ENCODE results near the gene PITPNM3.

The PITPNM3 gene

GRCh38 chr17:6476076-6476809 lies 80.1 kb downstream of the PITPNM3 start:
- DNase-seq: no peak

DNA sequence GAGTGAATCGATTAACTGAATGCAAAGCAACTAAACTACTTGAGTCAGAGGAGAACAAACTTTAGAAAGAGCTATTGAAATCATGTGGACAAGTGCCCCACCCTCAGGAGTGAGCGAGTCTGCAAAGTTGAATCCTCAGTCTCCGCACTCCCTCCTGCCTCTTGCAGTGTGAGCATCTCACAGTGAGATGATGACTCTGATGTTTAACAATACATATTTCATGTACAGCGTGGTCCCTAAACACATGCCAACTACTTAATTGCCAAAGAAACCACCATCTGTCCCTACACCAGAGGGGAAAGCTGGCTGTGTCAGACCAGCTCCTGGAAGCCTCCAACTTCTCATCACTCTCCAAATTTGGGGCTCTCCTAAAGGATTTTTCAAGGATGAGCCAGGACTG lies 80.9 kb downstream of the PITPNM3 start:
- DNase-seq: no peak

- no peak for DNase-seq
These were observed 81.4 kb downstream of the PITPNM3 start for GRCh38 chr17:6474906-6475305.

DNA sequence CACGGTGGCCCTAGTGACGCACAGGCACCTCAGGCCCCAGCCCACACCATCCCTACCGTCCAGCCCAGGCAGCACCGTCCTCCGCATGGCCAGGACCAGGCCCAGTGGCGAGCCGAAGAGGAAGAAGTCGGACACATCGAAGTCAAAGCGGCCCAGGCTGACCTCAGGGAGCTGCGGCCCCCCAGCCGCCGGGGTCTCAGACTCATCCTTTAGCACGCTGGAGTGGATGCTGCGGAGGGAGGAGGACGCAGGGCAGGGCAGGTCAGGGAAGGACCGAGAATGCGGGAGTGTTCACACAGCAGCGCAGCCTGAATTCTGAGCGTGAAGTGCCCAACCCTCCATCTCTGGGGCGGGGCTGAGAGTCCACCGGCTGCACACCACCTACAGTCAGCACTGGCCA lies 82.0 kb downstream of the PITPNM3 start:
- no peak for DNase-seq

GRCh38 chr17:6473128-6473767 lies 83.1 kb downstream of the PITPNM3 start:
- peak; percentile 20 for DNase-seq

DNA sequence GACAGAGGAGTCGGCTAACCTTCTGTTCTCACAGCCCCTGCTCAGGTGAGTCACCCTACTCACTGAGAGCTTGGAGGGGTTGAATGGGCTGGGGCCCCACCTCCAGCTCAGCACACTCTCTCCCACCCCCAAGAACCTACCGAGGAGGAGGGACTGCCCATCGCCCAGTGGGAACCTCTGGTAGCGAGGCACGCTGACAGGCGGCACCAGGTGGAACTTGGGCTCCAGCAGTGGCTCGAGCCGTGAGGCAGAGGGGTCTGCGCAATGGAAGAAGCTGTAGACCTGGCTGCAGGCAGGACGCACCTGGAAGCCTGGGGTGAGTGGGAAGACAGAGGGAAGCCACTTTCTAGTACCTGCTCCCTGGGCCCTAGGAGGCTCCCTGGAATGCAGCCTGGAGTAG lies 83.8 kb downstream of the PITPNM3 start:
- no peak for DNase-seq

DNA sequence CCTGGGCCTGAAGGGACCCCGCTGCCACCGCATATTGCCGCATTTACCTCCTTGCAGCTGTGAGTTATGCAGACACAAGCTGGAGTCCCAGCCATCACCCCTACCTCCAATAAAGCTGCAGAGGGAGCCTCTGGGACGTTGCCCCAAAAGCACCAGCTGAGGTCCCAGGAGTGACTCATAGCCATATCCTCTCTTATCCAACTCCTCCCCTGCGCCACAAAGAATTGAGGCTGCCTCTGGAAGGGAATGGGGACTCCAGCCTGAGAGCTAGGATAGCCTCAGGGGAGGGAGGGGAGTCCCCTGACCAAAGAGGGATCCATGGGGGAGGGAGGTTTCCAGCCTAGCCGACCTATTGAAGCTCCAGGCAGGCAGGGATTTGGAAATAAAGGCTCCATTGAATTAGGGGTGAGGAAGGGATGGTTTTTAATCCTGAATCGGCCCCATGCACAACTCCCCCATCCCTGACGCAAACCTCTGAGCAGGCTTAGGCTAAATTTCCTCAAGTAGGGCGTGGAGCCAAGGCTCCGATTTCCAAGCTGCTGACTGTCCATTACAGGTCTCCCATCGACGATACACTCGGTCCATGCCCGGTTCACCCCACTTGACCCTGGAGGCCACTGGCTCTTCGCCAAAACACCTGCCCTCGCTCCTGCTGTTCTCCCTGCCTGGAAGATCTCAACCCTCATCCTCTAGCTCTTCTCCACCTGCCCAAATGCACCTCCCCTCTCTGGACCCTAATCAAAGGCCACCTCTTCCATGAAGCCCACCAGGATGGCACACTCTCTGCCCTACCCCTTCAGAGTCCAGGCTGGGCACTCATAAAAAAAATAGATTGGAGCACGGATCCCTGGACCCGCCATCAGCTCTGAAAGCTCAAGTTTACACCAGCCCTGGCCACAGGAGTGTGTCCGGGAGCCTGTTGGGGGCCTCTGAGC lies 84.6 kb downstream of the PITPNM3 start:
- DNase-seq: no peak

GRCh38 chr17:6470751-6471521 lies 85.4 kb downstream of the PITPNM3 start:
- no peak for DNase-seq

DNA sequence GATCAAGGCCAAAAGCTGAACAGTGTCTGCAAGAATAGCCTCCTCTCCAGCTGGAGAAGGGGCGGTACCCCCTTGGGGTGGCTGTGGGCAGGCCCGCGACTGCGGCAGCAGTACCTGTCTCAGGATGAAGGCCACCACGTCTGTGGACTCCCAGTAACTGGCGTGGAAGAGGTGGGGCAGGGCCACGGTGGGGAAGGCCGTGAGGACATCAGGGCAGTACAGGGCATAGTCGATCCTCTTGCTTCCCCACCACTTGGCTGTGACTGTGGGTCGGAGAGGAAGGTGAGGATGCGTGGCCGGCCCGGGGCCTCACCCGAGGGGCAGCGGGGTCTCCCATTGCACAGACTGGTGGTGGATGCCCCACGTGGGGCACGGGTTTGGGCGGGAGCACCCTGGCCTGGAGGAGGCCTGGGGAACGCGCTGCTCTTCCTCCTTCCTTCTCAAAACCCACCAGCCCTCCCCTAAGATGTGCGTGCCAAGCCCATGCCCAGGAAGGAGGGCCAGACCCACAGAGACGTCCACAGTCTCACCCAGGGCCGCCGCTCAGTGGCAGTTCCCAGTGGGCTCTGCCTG lies 86.1 kb downstream of the PITPNM3 start:
- DNase-seq: no peak

GRCh38 chr17:6468051-6468790 lies 88.1 kb downstream of the PITPNM3 start:
- no peak for DNase-seq

DNA sequence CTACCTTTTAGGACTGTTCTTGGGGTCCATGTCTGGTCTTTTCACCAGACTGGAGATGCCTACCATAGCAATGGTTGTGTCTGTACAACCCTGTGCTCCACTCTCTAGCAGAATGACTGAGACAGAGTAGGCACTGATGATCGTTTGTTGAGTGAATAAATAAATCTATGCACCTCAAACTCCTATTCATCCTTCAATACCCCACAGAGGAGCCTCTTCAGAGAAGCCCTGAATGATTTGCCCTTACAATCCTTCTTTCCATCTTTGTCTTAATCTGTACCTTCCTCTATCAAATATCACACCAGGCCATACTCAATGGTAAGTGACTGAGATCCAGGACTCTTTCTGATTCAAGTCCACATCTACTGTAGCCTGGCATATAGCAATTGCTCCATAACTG lies 88.8 kb downstream of the PITPNM3 start:
- DNase-seq: no peak

GRCh38 chr17:6465206-6466003 lies 91.0 kb downstream of the PITPNM3 start:
- no peak for DNase-seq

GRCh38 chr17:6464446-6465041 lies 91.8 kb downstream of the PITPNM3 start:
- DNase-seq: no peak

DNA sequence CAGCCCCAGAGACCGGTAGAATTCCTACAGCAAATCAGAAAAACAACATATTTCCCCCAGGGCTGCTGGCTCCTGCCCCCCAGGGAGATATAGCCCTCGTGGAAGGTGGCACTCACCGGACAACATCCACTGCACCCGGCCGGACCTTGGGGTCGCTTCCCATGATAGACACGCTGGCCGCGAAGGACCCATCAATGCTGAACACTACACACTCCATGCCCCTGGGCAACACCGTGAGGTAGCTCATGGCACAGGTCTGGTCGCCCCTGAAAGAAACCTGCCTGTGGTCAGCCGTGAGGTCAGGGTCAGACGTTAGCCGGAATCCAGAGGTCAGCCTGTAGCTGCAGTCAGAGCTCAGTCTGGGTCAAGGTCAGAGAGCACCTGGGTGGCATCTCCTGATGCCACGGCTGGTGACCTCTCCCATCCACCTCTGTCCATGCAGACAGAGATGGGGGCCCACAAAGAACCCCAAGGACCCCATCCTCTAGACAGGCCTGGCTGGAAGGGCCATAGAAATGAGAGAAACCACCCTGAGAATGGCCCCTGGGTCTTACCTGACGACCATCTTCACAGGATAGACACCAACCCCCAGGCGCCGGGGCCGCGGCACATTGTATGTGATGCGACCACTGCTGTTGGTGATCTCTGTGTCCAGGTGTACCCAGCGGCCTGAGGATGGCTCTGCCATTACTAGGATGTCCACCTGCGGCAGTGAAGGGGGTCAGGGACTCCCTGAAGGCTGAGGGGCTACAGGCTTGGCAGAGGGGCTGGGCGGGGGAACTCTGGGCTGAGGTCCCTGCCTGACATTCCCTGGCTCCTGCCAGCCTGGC lies 92.5 kb downstream of the PITPNM3 start:
- no peak for DNase-seq

GRCh38 chr17:6462692-6463091 lies 93.7 kb downstream of the PITPNM3 start:
- DNase-seq: no peak

GRCh38 chr17:6461792-6462524 lies 94.4 kb downstream of the PITPNM3 start:
- DNase-seq: no peak

DNA sequence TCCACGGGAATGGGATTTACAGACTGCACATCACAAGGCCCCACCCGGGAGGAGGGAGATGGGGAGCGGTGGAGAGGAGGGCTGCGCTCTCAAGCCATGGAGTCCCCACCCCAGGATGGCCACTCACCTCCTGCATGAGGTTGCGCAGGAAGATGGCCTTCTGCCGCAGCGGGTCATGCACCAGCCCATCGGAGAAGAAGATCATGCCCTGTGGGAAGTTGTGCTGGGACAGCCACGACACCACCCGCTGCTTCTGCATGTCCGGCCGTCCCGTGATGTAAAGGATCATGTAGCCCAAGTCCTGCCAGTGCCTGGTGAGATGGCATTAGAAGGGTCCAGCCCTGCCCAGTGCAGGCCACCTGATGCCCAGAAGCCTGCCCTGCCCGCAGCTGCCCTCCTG lies 95.1 kb downstream of the PITPNM3 start:
- DNase-seq: no peak

- DNase-seq: no peak
These were observed 95.7 kb downstream of the PITPNM3 start for GRCh38 chr17:6460531-6461161.
